A673 (cell line): ENCODE measurements around the gene TOMM40L. TPM values are rescaled to one million over a fixed set of nuclear protein-coding genes. Genes with fewer than 3 reads are reported as not detected.

ENCODE experiments used
- BruUV-seq: library from RNA; stranded (reverse); fragments of 400-500 nt; replicated peaks from 2 replicates; lab custom pipeline; 2021; lab: Mats Ljungman, UMichigan
- CTCF ChIA-PET: fragments of 300-600 bp; sonication (Branson Sonifier 250); formaldehyde crosslinking; loops from one replicate; lab custom pipeline; 2022; ENCODE audit warnings: antibody characterized with exemption; lab: Charles Lee
- POLR2A ChIA-PET: fragments of 300-600 bp; sonication (Branson Sonifier 250); formaldehyde crosslinking; loops from one replicate; lab custom pipeline; 2022; ENCODE audit warnings: antibody characterized with exemption; ENCODE audit not compliant: low non-redundant PET; lab: Charles Lee
- DNase-seq: peaks from one replicate; pipeline ENCODE4 v3.0.0-alpha.2; 2015; ENCODE audit warnings: low spot score
- H3K27ac ChIP-seq: fragments of 200-600 bp; sonication (generic); 2 replicates; pipeline ENCODE4 v1.5.1; 2016; ENCODE audit warnings: mixed run types, low read depth, mild to moderate bottlenecking, mixed read lengths, antibody characterized with exemption, low read length; ENCODE audit not compliant: poor library complexity, severe bottlenecking
- H3K27me3 ChIP-seq: fragments of 200-600 bp; sonication (generic); replicated peaks from 2 replicates; pipeline ENCODE4 v1.6.1; 2017; ENCODE audit warnings: mixed run types, low read depth, mild to moderate bottlenecking, mixed read lengths, antibody characterized with exemption, low read length; ENCODE audit not compliant: insufficient read depth, poor library complexity
- H3K36me3 ChIP-seq: fragments of 200-600 bp; sonication (generic); 2 replicates; pipeline ENCODE4 v1.6.1; 2016; ENCODE audit warnings: mixed run types, mild to moderate bottlenecking, mixed read lengths, antibody characterized with exemption, low read length; ENCODE audit not compliant: insufficient read depth, poor library complexity, severe bottlenecking
- H3K4me1 ChIP-seq: fragments of 200-600 bp; sonication (generic); 2 replicates; pipeline ENCODE4 v1.6.1; 2017; ENCODE audit warnings: mixed run types, mild to moderate bottlenecking, mixed read lengths, antibody characterized with exemption, low read length; ENCODE audit not compliant: insufficient read depth, poor library complexity, severe bottlenecking
- H3K4me3 ChIP-seq: fragments of 200-600 bp; sonication (generic); 2 replicates; pipeline ENCODE4 v1.5.1; 2016; ENCODE audit warnings: low read depth, mixed run types, mild to moderate bottlenecking, mixed read lengths, low read length; ENCODE audit not compliant: poor library complexity, severe bottlenecking
- H3K9me3 ChIP-seq: fragments of 200-600 bp; sonication (generic); 2 replicates; pipeline ENCODE4 v1.6.1; 2016; ENCODE audit warnings: mixed run types, low read depth, mild to moderate bottlenecking, mixed read lengths, antibody characterized with exemption, low read length; ENCODE audit not compliant: poor library complexity, severe bottlenecking
- CTCF ChIP-seq: fragments of 300-800, 200-600 bp; sonication (generic); conservative IDR thresholded peaks from 2 replicates; pipeline ENCODE4 v1.5.1; 2017; ENCODE audit warnings: low read depth, mild to moderate bottlenecking, antibody characterized with exemption, low read length, moderate library complexity, mixed read lengths
- EZH2 ChIP-seq: fragments of 200-600 bp; sonication (generic); IDR thresholded peaks from 2 replicates; pipeline ENCODE4 v1.6.1; 2017; ENCODE audit warnings: borderline replicate concordance, low read depth, mild to moderate bottlenecking, mixed read lengths, antibody characterized with exemption, low read length; ENCODE audit not compliant: poor library complexity, severe bottlenecking
- intact Hi-C: fragments of 100-400 bp; cut with micrococcal nuclease; formaldehyde crosslinking; loops from one replicate; pipeline ENCODE4 v1.10.0; 2022; ENCODE audit not compliant: unreplicated experiment
- total RNA-seq: library from RNA; stranded (reverse); gene quantifications from 2 replicates; pipeline ENCODE4 v1.2.3, GENCODE V29; 2021

Gene TOMM40L
- total RNA-seq, 1 experiment from 2014 or later: 14.0 TPM

- intact Hi-C loops: no loop called here
- no TSS peak for BruUV-seq
- H3K27ac ChIP-seq: peak overlapping the region; percentile 87
- no peak overlapping the region for H3K4me3 ChIP-seq
- no peak for DNase-seq
- H3K9me3 ChIP-seq: no peaks in the 10 kb centered on the region
- no peak for TF ChIP-seq CTCF
- H3K27me3 ChIP-seq: no peaks in the 10 kb centered on the region
- peaks cover 24% of the 10 kb centered on the region for H3K36me3 ChIP-seq
- peaks cover 51% of the 10 kb centered on the region for H3K4me1 ChIP-seq
- ChIA-PET CTCF (interaction anchor here (0.6 to 2.8 kb wide), 2 partner anchors 25 to 91 kb away, joined by 8 to 10 read pairs; partner anchors contain the start of gene TOMM40L), POLR2A (no interaction called here)
Measured at GRCh38 chr1:161200421-161200991, 25.4 kb upstream of the TOMM40L start.

- peak overlapping the region; percentile 87 for H3K27ac ChIP-seq
- intact Hi-C loops: no loop called here
- H3K36me3 ChIP-seq: peaks cover 23% of the 10 kb centered on the region
- POLR2A ChIA-PET: interaction anchor here (0.6 to 1.2 kb wide), 3 partner anchors 17 to 46 kb away, joined by 4 to 5 read pairs (median 4); partner anchors contain the start of gene B4GALT3
- CTCF ChIA-PET: interaction anchor here (0.6 to 2.8 kb wide), 3 partner anchors 24 to 90 kb away, joined by 8 to 14 read pairs (median 10); partner anchors contain the start of gene TOMM40L
- no TSS peak for BruUV-seq
- H3K4me1 ChIP-seq: peaks cover 48% of the 10 kb centered on the region
- TF ChIP-seq CTCF (no peak), EZH2 (no peak)
- no peaks in the 10 kb centered on the region for H3K27me3 ChIP-seq
- no peak for DNase-seq
- peak overlapping the region; percentile 92 for H3K4me3 ChIP-seq
- no peaks in the 10 kb centered on the region for H3K9me3 ChIP-seq
Measured at GRCh38 chr1:161200992-161201835, 24.6 kb upstream of the TOMM40L start.

GRCh38 chr1:161201836-161202712 lies 23.8 kb upstream of the TOMM40L start, which contains the start of gene NDUFS2:
NDUFS2 (plus strand) TSS chr1:161202367; CDS start chr1:161202386, 19 bp downstream.
- ChIA-PET CTCF (interaction anchor here (1.0 to 1.4 kb wide), 2 partner anchors 24 to 36 kb away, joined by 5 to 14 read pairs; partner anchors contain the start of genes PPOX and TOMM40L), POLR2A (interaction anchor here (0.6 to 1.2 kb wide), 3 partner anchors 16 to 46 kb away, joined by 4 to 5 read pairs (median 4); partner anchors contain the start of gene B4GALT3)
- Histone ChIP-seq H3K36me3 (peaks cover 29% of the 10 kb centered on the region), H3K27me3 (no peaks in the 10 kb centered on the region), H3K27ac (peak within 1 kb of the TSS; percentile 87), H3K4me3 (peak within 1 kb of the TSS; percentile 92), H3K4me1 (peaks cover 39% of the 10 kb centered on the region), H3K9me3 (no peaks in the 10 kb centered on the region)
- peak; percentile 100 for DNase-seq
- TF ChIP-seq CTCF (peak; percentile 48), EZH2 (no peak)
- intact Hi-C loops: no loop called here
- BruUV-seq: no TSS peak
